ENCODE measurements around the gene ATG2A.

ATG2A gene

DNA sequence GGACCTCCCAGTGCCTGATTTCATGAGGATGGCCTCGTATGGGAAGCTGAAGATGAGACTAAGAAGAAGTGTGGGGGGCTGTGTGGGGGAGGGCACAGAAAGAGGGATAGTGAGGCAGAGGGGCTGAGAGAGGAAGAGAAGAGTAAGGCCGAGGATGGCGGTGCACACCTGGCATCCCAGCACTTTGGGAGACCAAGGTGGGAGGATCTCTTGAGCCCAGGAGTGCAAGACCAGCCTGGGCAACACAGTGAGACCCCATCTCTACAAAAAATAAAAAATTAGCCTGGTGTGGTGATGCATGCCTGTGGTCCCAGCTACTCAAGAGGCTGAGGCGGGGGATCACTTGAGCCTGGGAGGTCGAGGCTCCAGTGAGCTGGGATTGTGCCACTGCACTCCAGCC is 25.1 kb downstream of the ATG2A start:
- TF ChIP-seq, protein P1, sequence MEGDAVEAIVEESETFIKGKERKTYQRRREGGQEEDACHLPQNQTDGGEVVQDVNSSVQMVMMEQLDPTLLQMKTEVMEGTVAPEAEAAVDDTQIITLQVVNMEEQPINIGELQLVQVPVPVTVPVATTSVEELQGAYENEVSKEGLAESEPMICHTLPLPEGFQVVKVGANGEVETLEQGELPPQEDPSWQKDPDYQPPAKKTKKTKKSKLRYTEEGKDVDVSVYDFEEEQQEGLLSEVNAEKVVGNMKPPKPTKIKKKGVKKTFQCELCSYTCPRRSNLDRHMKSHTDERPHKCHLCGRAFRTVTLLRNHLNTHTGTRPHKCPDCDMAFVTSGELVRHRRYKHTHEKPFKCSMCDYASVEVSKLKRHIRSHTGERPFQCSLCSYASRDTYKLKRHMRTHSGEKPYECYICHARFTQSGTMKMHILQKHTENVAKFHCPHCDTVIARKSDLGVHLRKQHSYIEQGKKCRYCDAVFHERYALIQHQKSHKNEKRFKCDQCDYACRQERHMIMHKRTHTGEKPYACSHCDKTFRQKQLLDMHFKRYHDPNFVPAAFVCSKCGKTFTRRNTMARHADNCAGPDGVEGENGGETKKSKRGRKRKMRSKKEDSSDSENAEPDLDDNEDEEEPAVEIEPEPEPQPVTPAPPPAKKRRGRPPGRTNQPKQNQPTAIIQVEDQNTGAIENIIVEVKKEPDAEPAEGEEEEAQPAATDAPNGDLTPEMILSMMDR (IDR thresholded peaks at IDR 0.05; ENCODE audit: insufficient read depth, missing control alignments): no peak
- FAIRE-seq (no peak), DNase-seq (ENCODE audit: insufficient read length, low spot score) (no peak)

DNA sequence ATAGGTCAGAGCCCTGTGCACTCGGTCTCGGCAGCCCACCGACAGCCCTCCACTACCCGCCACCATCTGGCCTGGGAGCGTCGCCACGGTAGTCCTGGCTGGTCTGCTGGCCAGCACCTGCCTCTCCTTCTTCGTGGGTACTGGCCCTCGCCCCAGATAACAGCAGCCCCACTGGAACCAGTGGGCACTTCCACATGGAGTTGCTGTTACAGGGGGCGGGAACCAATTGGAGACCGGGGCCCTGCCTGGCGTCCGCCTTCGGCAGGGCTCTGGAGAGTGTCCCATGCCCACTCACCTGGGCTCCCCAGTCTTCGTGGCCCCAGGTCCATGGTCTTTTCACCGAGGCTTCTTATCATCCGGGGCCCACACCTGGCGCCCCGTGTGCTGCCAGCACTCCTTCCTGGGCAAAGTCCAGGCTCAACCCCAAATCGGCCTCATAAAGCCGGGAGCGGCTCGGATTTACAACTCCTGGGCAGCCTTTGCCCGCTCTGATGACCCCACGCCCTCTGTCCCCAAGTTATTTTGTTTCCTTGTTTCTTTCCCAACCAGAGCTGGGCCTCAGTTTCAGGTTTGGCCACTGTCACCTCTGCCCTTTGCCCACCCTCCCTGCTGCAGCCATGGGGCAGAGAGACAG is 25.7 kb downstream of the ATG2A start:
- FAIRE-seq: no peak
- no peak for DNase-seq (ENCODE audit: insufficient read length, low spot score)
- TF ChIP-seq, protein P1 (IDR thresholded peaks at IDR 0.05; ENCODE audit: insufficient read depth, missing control alignments): no peak

DNA sequence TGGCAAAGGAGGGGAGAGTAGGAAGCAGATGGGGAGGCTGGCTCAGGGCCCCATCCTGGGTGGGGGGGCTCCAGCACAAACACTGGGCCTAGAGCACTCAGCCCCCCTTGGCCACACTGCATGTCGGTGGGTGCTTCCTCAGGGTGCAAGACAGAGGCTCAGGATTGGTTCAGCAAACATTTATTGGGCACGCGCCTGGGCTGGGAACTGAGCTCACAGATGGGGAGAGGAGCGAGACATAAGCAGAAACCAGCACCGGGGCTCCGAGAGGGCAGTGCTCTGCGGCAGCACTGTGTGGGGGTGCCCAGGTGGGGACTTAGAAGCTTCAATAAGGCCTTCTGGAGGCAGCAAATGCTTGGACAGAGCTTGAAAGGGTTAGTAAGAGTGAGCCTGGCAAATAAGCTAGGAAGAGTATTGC is 26.5 kb downstream of the ATG2A start:
- no peak for FAIRE-seq
- TF ChIP-seq, protein P1 (IDR thresholded peaks at IDR 0.05; ENCODE audit: insufficient read depth, missing control alignments): no peak
- no peak for DNase-seq (ENCODE audit: insufficient read length, low spot score)

DNA sequence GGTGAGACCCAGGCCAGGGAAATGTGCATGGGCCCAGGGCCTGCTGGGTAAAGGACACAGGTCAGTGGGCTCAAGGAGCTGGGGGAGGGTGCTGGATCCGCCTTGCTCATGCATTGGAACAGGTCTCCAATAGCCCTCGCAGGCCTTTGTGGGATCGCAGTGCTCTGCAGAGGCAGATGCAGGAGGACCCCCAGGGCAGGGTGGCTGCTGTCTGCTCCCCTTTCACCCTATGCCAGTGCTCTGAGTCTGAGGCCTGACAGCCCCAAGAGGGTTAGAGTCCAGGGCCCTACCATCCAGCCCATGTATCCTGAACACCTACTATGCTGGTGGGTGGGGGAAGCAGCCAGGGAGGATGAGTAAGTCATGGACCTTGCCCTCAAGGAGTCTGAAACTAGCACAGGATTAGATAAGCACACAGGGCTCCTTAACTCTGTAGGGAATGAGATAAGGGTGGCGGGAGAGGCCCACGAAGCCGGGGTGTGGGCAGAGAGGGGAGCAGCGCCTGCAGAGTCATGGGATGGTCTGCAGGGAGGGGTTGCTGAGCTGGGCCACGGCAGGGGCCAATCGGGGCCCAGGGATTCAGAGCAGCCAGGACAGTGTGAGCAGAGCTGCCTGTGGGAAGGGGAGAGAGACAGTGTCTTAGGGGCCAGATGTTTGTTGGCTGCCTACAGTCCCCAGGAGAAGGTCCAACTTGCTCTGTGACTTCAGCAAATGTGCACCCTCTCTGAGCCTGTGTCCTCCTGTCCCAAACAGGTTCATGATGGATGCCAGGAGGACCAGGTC is 28.1 kb downstream of the ATG2A start:
- FAIRE-seq (no peak), DNase-seq (ENCODE audit: insufficient read length, low spot score) (no peak)
- TF ChIP-seq, protein P1 (IDR thresholded peaks at IDR 0.05; ENCODE audit: insufficient read depth, missing control alignments): no peak

DNA sequence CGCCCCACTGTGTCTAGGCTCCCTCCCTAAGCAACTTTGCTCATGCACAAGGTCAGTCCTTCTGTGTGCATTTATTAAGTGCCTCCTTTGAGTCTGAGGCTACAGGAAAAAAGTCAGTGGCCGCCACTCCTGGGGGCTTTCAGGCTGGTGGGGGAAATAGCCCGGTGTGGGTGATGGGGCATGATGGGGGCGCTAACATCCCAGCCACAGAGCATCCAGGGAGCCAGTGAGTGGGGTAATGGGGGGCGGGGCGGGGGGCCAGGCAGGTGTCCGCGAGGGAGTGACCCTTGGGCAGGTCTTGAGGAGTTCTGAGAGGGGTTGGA is 28.6 kb downstream of the ATG2A start:
- no peak for DNase-seq (ENCODE audit: insufficient read length, low spot score)
- no peak for FAIRE-seq
- TF ChIP-seq, protein P1 (IDR thresholded peaks at IDR 0.05; ENCODE audit: insufficient read depth, missing control alignments): no peak

DNA sequence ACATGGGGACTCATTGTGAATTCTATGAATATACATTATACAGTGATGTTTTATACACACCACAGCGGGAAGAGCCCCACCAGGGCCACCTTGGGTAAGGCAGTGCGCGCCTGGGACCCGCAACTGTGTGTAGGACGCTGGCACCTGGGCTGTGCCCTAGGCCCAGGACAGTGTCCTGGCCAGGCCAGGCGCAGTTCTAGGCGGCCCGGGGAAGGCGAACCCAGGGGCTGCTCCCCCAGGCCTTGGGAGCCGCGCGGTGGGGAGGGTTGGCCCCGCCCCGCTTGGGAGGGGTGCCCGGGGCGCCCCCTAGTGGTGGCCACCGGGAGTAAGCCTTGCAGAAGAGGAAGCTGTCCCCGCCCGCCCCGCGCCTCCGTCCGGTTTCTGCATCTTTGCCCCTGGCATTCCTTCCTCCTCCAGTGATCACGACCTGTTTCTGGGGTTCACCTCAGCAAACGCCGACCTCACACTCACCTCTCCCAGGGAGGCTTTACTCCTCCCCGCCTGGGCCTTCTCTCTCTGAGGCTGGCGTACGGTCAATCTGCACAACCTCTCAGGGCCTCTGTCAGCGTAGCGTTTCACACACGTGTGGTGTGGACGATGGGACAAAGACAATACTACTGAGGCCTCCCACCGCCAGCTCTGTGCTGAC is 29.1 kb downstream of the ATG2A start:
- TF ChIP-seq, protein P1 (IDR thresholded peaks at IDR 0.05; ENCODE audit: insufficient read depth, missing control alignments): peak; percentile 67
- DNase-seq (ENCODE audit: insufficient read length, low spot score) (peak; percentile 95), FAIRE-seq (no peak)
